Fibroblast of skin of right biceps (primary cell): ENCODE measurements around the gene TGM1.
"Not testable (repeated sequence)": the region's sequence is repeated elsewhere in the genome, so short reads cannot be mapped to it uniquely, and the experiment has no call there.

ENCODE experiments used
- DNase-seq: peaks from one replicate; pipeline ENCODE4 v3.0.0-alpha.2; 2013

Gene TGM1

DNA sequence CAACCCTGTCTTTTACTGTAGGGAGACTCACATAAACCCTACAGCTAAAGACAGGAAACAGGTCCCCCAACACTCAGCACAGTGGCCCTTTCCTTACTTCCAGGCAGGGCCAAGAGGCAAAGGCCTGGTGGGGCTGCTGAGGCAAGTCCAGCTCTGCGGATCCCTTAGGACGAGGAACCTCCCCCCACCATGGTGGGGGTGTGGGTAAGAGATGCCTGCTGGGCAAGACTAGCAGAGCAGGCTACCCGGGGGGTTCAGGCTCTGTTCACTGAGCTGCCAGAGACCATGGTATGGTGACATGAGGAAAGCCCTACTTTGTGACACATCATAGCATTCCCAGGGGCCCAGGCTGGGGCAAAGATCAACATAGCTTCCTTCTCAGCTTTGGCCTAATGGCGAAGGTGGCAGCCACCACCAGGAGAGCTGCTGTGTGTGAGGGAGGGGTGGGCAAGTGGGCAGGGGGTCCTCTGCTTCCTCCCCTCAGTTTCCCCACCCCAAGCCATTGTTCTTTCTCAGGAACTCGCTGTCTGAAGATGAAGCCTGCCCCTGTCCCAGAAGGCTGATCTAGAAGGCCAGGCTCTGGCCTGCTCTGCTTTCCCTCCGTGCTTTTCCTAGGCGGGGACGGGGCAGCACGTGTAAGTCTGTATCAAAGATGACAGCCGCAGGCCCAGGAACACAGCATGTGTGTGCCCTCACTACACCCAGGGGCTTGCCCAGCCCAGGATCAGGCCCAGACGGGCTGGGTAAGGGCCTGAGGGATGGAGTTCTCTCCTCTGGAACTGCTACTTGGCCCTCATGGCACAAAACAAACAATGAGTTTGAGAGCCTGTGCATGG lies 10.5 kb downstream of the TGM1 start:
- DNase-seq = no peak

DNA sequence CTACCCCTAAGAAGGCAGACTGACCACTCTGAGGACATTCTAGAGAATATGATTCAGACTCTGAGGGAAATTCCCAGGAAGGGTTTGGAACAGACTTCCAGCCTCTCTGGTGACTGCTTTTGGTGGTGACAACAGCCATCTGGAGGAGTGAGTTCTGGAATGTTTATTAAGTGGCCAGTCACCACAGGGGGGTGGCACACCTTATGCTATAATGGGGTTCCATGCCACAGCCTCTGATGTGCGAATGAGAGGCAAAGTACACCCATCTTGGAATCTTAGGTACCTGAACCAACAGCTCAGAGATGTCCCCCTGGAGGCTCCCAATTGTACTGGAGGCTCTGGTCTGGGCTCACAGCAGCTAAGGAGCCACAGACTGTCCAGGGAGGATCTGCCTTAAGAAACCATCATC lies 11.1 kb downstream of the TGM1 start:
- DNase-seq = peak; percentile 24

DNA sequence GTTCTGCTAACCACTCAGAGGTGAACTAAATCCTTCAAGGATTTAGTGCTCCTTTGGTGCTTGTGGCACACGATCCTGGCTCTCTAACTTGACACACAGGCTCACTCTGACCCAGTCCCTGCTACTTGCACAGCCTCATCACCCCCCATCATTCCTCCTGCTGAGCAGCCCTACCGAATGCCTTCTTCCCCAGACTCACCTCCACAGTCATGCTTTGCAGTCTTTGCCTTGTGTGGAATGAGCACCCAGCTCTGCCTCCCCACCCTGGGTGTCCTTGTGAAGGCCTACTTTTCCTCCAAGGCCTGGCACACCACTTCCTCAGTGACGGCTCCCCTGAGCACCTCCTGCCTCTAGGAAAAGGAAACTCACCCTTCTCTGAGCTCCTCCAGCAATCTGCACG lies 12.6 kb downstream of the TGM1 start:
- no peak for DNase-seq

DNA sequence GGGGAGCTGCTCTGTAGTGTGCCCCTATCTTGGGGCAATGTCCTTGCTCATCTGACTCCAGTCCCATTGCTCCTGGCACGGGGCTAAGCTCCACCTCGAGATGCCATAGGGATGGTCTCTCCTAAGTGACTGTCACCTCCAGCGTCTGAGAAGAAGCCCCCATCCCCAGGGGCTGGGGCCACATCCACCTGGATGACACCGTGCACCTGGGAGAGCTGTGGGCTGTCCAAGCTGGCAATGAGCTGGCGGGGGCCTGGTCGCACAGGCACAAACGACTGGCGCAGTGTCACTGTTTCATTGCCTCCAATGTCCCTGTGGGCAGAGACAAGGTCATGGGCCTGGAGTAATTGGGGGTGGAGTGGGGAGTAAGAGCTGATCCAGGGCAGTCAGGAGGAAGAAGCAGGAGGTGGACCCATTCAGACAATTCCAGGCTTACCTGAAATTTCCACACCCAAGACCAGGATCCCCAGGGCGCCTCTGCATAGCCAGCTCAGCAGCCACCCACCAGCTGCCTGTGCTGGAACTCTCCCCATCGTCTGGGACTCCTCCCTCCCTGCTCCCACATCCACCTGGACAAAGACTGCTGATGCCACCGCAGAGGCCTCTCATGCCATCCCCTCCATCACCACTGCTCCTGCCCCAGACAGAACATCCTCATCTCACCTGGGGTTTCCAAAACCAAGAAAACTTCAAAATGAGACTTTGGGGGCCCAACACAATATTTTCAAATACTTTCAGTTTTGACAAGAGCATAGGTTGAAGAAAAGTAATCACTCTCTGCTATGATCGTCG lies 13.6 kb downstream of the TGM1 start:
- no peak for DNase-seq

DNA sequence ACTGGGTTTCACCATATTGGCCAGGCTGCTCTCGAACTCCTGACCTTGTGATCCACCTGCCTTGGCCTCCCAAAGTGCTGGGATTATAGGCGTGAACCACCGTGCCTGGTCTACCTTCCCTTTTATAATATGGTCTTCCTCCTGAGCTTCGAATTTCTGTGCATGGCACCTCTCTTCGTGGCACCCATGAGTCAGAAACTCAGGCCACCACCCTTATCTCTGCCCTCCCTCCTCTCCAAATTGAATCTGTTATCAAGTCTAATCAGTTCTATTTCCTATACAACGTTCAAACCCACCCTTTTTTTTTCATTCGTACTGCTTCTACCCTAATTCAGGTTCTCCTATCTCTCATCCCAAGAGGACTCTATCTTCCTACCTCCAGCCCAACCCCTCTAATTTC lies 15.6 kb downstream of the TGM1 start:
- no peak for DNase-seq

DNA sequence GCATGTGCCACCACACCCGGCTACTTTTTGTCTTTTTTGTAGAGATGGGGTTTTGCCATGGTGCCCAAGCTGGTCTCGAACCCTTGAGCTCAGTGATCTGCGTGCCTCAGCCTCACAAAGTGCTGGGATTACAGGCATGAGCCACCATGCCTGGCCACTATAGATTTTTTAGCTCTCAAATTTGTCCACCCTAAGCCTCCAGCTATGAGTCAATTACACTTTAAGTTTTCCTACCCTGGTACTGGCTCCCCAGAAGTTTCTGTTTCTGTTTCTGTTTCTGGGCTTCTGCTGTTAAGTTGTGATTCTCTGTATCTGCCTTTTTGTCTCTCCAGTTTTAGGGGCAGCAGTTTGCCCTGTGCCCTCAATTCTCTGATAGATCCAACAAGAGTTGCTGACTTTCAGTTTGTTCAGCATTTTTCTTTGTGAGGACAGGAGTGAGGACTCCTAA lies 16.2 kb downstream of the TGM1 start:
- DNase-seq = no peak

DNA sequence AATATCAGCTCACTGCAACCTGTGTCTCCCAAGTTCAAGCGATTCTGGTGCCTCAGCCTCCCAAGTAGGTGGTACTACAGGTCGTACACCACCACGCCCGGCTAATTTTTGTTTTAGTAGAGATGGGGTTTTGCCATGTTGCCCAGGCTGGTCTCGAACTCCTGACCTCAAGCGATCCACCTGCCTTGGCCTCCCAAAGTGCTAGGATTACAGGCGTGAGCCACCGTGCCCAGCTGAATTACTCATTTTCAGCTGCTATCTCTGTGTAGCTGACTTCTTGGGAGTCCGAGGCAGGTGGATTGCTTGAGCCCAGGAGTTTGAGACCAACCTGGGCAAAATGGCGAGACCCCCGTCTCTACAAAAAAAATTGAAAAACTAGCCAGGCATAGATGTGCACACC lies 17.6 kb downstream of the TGM1 start:
- DNase-seq = not testable (repeated sequence)

DNA sequence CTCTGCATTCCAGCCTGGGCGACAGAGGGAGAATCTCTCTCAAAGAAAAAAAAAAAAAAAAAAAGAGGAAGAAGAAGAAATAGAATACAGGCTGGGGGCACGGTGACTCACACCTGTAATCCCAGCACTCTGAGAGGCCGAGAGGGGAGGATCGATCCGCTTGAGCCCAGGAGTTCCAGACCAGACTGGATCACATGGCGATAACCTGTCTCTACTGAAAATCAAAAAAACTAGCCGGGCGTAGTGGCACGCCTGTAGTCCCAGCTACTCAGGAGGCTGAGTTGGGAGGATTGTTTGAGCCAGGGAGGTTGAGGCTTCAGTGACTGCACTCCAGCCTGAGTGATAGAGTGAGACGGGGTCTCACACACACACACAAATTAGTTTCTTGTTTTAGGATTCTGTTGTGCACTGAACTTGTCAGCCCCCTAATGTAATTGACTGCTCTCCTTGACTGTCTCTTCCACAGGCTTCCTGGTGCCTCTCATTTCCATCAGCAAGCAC lies 19.6 kb downstream of the TGM1 start:
- DNase-seq = peak; percentile 50

DNA sequence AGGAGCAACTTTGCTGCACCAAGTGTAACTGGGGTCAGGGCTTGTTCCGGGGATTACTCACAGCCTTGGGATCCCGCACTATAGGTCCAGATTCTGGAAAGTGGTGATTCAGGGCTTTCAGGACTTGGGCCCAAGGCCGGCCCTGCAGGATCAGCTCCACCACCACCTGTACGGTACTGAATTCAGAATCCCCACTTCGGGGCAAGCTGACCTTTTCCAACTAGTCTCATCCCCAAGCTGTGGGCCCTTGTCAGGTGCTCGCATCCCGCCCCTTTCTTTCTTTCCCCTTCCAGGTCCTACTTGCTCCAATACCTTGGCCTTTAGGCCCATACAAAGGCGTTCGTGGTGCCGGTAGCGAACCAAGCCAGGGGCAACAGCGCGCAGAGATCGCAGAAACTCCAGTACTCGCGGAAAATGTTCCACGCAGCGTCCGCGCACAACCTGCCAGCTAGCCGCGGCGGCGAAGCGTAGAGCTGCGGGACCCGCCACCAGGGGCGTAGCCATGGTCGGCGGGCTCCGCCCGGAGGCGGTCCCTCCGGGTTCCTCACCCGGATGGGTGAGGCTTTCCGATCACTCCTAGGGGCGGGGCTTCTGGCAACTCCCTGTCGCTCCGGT lies 21.0 kb downstream of the TGM1 start:
- DNase-seq = peak; percentile 92

DNA sequence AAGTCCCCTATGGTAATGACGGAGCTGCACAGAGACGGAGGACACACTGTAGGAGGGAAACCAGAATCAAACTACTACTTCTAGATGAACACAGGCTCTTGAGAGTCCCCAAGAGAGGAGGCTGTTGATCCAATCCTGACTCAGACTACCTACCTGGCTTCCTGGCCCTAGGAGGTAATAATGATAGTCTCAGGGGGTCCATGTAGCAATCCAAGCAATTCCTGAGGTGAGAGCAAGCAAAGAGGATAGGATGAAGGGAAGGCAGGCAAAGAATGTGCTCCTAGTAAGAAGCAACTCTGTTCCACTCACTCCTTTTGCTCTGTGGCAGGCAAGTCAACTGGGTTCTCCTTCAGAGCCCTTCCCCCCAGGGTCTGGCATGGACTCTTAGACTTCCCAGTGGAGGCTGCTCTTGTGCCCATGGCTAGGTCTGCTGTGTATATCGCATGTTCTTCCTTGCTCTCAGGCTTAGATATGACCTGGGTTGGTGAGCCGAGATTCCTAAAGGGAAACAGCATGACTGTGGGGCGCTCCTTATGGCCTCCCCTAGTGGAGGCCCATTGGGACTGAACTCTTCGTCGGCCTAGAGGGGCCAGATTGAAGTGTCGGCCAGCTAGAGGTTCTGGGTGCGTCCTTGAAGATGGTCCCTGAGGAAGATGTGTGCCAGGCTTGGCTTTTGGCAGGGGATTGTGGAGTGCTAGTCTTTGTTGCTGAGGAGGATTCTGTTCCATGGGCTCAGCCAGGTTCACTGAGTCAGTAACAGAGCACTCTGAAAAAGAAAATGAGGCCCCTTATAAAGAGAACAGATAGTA lies 22.7 kb downstream of the TGM1 start:
- DNase-seq = no peak

DNA sequence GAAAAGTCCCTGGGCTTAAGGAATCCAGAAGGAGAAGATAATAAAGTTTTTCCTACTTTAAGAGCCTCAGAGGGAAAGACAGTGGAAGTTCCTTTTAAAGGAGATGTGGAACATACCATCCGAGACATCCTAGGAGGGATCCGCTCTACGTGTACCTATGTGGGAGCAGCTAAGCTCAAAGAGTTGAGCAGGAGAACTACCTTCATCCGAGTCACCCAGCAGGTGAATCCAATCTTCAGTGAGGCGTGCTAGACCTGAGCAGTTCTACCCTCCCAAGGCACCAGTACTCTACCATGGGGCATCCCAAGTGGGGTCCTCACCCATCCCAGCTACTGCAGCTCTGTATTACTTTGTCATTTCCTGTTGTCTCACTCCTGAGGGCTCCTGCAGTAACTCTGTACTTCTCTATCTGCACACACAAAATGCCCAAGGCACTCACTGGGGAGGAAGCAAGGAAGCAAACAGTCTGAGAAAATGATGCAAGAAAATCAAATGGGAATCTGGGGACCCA lies 24.4 kb downstream of the TGM1 start:
- DNase-seq = no peak

DNA sequence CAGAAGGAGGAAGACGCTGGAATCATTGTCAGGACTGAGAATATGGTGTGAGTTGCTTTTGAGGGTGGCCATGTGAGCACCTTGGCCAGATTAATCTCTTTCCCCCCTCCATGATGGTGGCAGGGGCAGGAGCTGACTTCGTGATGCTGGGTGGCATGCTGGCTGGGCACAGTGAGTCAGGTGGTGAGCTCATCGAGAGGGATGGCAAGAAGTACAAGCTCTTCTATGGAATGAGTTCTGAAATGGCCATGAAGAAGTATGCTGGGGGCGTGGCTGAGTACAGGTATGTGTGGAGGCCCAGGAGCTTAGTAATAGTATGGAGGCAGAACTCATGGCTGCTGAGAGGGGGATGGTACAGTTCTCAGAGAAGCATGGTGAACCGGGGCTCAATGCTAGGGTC lies 24.9 kb downstream of the TGM1 start:
- DNase-seq = no peak

DNA sequence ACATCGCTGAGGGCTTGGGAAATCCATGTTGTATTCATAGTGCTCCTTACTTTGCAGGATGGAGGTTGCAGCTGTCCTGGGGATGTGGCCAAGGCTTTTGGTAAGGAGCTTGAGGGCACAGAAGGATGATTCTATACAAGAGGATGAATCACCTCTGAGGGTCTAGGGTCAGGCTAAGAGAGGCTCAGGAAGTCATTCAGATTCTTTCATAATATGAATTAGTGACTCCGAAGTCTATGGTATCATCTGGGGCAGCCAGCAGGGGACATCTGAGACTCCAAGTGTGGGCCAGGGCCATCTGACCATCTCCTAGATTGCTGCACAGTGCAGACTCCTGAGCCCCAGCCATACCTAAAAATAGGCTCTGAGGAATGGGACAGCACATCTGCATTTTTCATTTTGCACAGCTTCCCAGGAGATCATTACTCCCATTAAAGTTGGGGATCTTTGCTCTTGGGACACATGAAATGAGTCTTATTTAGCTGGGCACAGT lies 25.5 kb downstream of the TGM1 start:
- DNase-seq = no peak

DNA sequence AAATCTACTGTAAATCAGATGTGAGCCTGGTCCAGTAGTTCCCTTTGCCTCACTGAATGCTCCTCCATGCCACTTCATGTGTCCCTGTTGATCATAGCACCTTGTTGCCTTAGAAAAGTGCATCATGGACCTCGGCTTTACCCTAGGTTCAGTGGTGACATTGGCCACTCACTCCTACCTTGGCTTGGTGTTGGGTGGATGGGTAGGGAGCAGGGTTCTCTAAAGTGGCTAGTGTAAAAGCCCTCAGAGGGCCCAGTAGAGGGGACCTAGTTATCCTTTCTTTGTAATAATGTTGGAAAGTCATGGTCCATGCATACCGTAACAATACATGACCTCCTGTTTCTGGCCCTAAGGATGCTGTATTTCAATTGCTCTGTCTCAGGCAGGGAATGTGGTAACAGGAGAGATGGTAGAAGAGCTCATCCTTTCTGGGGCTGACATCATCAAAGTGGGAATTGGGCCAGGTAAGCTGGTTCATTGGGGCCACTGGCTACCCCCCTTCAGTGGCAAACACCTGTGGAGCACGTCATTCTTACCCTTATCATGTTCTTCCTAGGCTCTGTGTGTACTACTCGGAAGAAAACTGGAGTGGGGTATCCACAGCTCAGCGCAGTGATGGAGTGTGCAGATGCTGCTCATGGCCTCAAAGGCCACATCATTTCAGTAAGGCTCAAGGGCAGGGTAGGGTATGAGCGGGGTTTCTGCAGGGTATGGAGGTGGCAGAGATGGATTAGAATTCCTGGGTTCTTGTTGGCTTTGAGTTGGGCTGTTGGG lies 26.1 kb downstream of the TGM1 start:
- no peak for DNase-seq

DNA sequence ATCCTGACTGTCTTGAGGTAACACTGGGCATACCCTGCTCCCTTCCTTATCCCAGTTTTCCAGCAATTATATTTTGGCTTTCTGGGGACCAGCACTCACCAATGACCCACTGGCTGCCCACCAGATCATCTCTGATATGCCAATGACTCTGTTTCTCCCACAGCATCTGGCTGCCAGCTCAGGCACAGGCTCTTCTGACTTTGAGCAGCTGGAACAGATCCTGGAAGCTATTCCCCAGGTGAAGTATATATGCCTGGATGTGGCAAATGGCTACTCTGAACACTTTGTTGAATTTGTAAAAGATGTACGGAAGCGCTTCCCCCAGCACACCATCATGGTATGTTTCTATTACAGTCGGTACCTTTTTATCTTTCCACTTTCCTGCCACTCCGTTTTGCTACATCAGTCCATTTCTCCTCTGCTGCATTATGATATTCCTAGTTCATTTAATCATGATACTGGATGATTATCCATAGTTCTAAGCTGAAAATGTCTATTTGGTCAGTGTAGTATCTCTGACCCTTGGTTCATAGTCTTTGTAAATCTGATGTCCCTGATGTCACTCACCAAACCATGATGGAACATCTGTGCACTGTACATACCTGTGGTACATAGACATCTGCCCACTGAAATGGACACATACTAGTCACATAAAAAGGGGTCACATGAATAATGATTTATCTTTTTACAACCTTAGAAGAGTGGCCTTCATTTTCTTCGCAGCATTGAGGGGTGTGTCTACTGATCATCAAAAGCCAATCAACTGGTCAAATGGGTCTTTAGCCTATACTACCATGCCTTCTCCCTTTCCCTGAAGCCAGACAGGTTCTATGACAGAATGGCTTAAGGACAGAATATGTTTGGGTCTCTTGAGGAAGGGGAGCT lies 26.9 kb downstream of the TGM1 start:
- no peak for DNase-seq

DNA sequence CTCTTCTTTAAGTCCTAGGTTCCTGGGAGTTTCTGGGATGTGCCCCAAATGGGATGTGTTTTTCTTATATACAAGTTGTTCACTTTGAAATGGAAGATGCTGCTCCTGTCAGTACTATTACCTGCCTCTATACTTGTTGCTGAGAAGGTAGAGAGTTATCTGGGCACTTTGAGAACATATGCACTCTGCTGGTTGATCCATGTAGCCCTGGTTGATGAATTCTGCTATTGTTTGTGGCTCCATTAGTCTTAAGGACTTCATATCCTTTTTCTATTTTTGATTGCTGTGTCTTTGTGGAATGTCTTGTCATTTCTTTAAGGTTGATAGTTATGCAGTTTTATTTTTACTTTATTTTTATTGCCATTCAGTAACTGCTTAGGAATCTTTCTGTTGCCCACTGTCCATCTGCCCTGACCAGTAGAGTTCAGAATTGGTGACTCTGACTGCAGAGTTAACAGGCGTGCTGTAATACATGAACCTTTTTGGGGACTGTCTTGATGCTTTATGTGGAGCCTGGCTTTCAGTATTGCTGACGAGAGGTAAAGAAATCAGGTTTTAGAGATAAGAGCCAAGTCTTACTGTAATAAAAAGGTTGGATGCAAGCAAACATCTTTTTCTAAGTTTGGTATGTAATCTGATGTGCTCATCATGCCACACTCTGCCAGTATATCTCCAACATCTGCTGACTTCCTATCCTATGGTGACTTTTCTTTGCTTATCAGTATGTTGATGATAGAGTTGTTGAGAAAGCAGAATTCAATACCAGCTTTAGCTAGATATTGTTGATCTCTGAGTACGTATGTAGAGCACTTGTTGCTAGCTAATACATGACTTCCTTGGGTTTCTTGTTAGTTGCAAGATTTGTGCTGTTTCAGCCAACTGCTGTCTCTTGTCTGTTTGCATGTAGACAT lies 28.6 kb downstream of the TGM1 start:
- no peak for DNase-seq

DNA sequence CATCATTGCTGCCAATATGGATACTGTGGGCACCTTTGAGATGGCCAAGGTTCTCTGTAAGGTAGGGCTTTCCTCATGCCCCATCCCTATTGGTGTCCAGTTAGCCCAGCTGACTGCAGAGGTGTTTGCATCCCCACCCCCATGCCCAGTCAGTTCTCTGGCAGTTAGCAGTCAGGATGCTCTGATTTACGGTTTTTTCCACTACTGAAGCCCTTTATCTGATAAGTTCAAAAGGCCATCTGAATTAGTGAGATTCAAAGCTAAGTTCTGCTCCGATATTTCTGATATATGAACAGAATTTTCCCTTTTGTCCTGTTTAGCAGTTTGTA lies 29.5 kb downstream of the TGM1 start:
- no peak for DNase-seq

DNA sequence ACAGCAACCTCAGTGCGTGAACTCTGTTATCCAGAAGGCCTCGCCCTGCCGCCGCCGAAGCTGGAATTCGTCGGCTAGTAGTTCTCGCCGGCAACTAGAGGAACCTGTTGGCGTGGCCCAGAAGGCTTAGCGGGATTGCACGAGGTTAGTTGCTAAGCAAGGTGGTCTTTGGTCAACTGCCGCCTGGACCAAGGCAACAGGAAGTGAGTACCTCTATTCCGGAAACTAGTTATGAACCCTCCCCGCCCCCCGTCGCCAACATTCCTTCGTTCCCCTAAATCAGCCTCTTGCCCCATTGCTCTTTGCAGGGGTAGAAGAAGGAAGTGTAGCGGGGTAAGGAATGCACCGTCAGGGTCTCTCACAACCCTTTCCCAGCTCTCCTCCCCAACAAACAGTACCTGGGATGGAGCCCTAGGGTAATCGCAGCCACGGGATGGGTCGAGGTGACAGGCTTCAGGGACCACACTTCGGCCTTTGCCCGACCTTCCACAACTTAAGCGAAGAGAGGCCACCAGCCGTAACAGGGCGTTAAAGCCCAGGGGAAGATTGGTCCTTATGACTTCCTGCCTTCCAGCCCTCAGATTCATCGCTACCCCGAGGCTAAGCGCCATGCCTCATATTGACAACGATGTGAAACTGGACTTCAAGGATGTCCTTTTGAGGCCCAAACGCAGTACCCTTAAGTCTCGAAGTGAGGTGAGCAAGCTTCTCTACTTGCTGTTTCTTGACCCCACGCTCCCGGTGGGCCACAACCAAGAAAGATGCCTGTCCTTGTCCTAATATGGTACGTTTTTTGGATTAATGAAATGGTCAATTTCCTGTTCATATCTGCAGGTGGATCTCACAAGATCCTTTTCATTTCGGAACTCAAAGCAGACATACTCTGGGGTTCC lies 30.1 kb downstream of the TGM1 start, which contains the start of gene GMPR2:
GMPR2 (plus strand) TSS at position 285 of the 893 bp plus-strand sequence; CDS start at position 610, 325 bp downstream.
- no peak for DNase-seq
